OCI-LY3 (cell line): Measurements from ENCODE around the gene ATP6V1G3.

ENCODE experiments used
- EZH2phosphoT487 ChIP-seq: fragments of 200-600 bp; shearing (Covaris generic); IDR thresholded peaks from 2 replicates; pipeline ENCODE4 v1.6.1; 2018; ENCODE audit warnings: antibody characterized with exemption, mixed run types, low read depth
- TF ChIP-seq, protein P1 (sequence below): fragments of 200-600, 300-600 bp; sonication (generic); IDR thresholded peaks from 2 replicates; pipeline ENCODE4 v1.5.1; 2014; ENCODE audit warnings: antibody characterized with exemption, low read length, low read depth

DNA sequence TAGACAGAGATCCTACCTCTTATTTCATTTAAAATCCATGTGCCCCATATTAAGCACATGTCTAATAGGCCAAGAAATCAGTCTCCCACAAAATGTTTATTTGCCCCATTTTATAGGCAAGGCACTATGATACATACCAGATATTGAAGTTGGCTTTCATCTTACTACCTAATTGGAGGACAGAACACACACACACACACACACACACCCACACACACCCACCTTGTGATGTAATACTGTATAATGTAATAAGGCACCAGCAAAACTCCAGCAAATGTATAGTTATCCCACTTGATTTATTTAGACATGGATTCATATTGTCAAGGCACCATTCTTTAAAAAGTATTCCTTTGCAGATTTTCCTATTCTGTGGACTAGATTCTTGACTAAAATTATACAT lies 56.8 kb downstream of the ATP6V1G3 start:
- TF ChIP-seq, protein P1, sequence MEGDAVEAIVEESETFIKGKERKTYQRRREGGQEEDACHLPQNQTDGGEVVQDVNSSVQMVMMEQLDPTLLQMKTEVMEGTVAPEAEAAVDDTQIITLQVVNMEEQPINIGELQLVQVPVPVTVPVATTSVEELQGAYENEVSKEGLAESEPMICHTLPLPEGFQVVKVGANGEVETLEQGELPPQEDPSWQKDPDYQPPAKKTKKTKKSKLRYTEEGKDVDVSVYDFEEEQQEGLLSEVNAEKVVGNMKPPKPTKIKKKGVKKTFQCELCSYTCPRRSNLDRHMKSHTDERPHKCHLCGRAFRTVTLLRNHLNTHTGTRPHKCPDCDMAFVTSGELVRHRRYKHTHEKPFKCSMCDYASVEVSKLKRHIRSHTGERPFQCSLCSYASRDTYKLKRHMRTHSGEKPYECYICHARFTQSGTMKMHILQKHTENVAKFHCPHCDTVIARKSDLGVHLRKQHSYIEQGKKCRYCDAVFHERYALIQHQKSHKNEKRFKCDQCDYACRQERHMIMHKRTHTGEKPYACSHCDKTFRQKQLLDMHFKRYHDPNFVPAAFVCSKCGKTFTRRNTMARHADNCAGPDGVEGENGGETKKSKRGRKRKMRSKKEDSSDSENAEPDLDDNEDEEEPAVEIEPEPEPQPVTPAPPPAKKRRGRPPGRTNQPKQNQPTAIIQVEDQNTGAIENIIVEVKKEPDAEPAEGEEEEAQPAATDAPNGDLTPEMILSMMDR = no peak
- no peak for TF ChIP-seq EZH2phosphoT487
